HepG2 (cell line): ENCODE data around the gene PRR14. TPM values are rescaled to one million over a fixed set of nuclear protein-coding genes. Genes with fewer than 3 reads are reported as not detected.

ENCODE experiments used
- AGO1 ChIP-seq: fragments of 200-400 bp; formaldehyde crosslinking; IDR thresholded peaks from 2 replicates; pipeline ENCODE4 v1.6.1; 2017; ENCODE audit warnings: mild to moderate bottlenecking, low read depth, low read length, moderate library complexity; ENCODE audit not compliant: poor library complexity, severe bottlenecking
- CENPT ChIP-seq: sonication (generic); formaldehyde crosslinking; IDR thresholded peaks from 2 replicates; pipeline ENCODE4 v1.8.0; 2022; ENCODE audit warnings: low read depth, mild to moderate bottlenecking, moderate library complexity, missing genetic modification reagents
- FOSL2 ChIP-seq: sonication (generic); formaldehyde crosslinking; IDR thresholded peaks from 2 replicates; pipeline ENCODE4 v1.4.0; 2020; ENCODE audit warnings: missing genetic modification reagents
- GABPB1 ChIP-seq: IDR thresholded peaks from 2 replicates; pipeline ENCODE4 v1.6.1; 2016; ENCODE audit warnings: mild to moderate bottlenecking, missing genetic modification reagents, moderate library complexity, missing compliant biosample characterization
- HNRNPL ChIP-seq: fragments of 200-400 bp; formaldehyde crosslinking; IDR thresholded peaks from 2 replicates; pipeline ENCODE4 v1.6.1; 2017; ENCODE audit warnings: mild to moderate bottlenecking, low read depth, low read length
- KDM6A ChIP-seq: IDR thresholded peaks from 2 replicates; pipeline ENCODE4 v1.6.1; 2016; ENCODE audit warnings: low read depth
- MYC ChIP-seq: sonication (generic); formaldehyde crosslinking; IDR thresholded peaks from 2 replicates; pipeline ENCODE4 v1.9.0; 2021; ENCODE audit warnings: missing genetic modification reagents, borderline replicate concordance
- NRL ChIP-seq: sonication (generic); formaldehyde crosslinking; IDR thresholded peaks from 2 replicates; pipeline ENCODE4 v1.5.0; 2020; ENCODE audit warnings: missing genetic modification reagents, mild to moderate bottlenecking, moderate library complexity, borderline replicate concordance
- PHF8 ChIP-seq: sonication (generic); formaldehyde crosslinking; IDR thresholded peaks from 2 replicates; pipeline ENCODE4 v1.5.0; 2020; ENCODE audit warnings: missing genetic modification reagents
- SAFB2 ChIP-seq: sonication (generic); formaldehyde crosslinking; IDR thresholded peaks from 2 replicates; pipeline ENCODE4 v1.5.1; 2020; ENCODE audit warnings: missing genetic modification reagents, low read depth, mild to moderate bottlenecking, borderline replicate concordance
- TBX2 ChIP-seq: sonication (generic); formaldehyde crosslinking; IDR thresholded peaks from 2 replicates; pipeline ENCODE4 v1.5.0; 2020; ENCODE audit warnings: missing genetic modification reagents, mild to moderate bottlenecking, borderline replicate concordance
- ZBTB21 ChIP-seq: sonication (generic); formaldehyde crosslinking; IDR thresholded peaks from 2 replicates; pipeline ENCODE4 v1.4.0; 2020; ENCODE audit warnings: missing genetic modification reagents
- ZBTB33 ChIP-seq: sonication (generic); formaldehyde crosslinking; IDR thresholded peaks from 2 replicates; pipeline ENCODE4 v1.4.0; 2020; ENCODE audit warnings: missing genetic modification reagents
- ZBTB38 ChIP-seq: sonication (generic); formaldehyde crosslinking; IDR thresholded peaks from 2 replicates; pipeline ENCODE4 v1.5.1; 2020; ENCODE audit warnings: mild to moderate bottlenecking, missing genetic modification reagents
- ZC3H13 ChIP-seq: sonication (generic); formaldehyde crosslinking; IDR thresholded peaks from 2 replicates; pipeline ENCODE4 v1.8.1; 2023; ENCODE audit warnings: mild to moderate bottlenecking, missing genetic modification reagents, moderate library complexity
- ZNF598 ChIP-seq: sonication (generic); formaldehyde crosslinking; IDR thresholded peaks from 2 replicates; pipeline ENCODE4 v1.5.1; 2020; ENCODE audit warnings: mild to moderate bottlenecking, missing genetic modification reagents, borderline replicate concordance
- ZNF605 ChIP-seq: sonication (generic); formaldehyde crosslinking; IDR thresholded peaks from 2 replicates; pipeline ENCODE4 v1.8.0; 2022; ENCODE audit warnings: mild to moderate bottlenecking, missing genetic modification reagents
- ZNF616 ChIP-seq: sonication (generic); formaldehyde crosslinking; IDR thresholded peaks from 2 replicates; pipeline ENCODE4 v1.5.0; 2020; ENCODE audit warnings: low read depth, mild to moderate bottlenecking, missing genetic modification reagents
- ZNF83 ChIP-seq: sonication (generic); formaldehyde crosslinking; IDR thresholded peaks from 2 replicates; pipeline ENCODE4 v1.4.0; 2020; ENCODE audit warnings: missing genetic modification reagents, mild to moderate bottlenecking, borderline replicate concordance
- polyA plus RNA-seq, 8 experiments: library from polyadenylated mRNA; depleted of rRNA in 3 of 8; stranded (reverse) in 7 of 8; unstranded in 1 of 8; fragments of >200 nt; fragmentation: Illumina TruSeq in 4 of 8; extraction: Trizol in 4 of 8; gene quantifications; 2 replicates each; pipeline versions ENCODE4 v1.2.1 to v1.2.3, GENCODE V29; 2011 to 2016; ENCODE audit warnings: low read depth in 4 of 8, missing spikeins in 1 of 8, mixed read lengths in 1 of 8; ENCODE audit not compliant: insufficient read depth in 1 of 8
- total RNA-seq, 5 experiments: library from RNA; depleted of rRNA; stranded (reverse); fragments of >200 nt; fragmentation: Illumina TruSeq; extraction: Trizol; gene quantifications; 2 replicates each; pipeline ENCODE4 v1.2.3, GENCODE V29; 2016; ENCODE audit warnings: low read depth in 1 of 5
- TF ChIP-seq, protein P1 (sequence below): sonication (generic); formaldehyde crosslinking; IDR thresholded peaks from 2 replicates; pipeline ENCODE4 v1.5.1; 2020; ENCODE audit warnings: missing genetic modification reagents, mild to moderate bottlenecking, borderline replicate concordance
- TF ChIP-seq, protein P2 (sequence below): sonication (generic); formaldehyde crosslinking; IDR thresholded peaks from 2 replicates; pipeline ENCODE4 v1.4.0; 2020; ENCODE audit warnings: missing genetic modification reagents
- TF ChIP-seq, protein P3 (sequence below): sonication (generic); formaldehyde crosslinking; IDR thresholded peaks from 2 replicates; pipeline ENCODE4 v1.5.1; 2020; ENCODE audit warnings: missing genetic modification reagents, mild to moderate bottlenecking, borderline replicate concordance

The PRR14 gene
- total and polyA plus RNA-seq, 2 of the 13 experiments (the other 11 are each of a cell fraction or from before 2014, with no cell fraction given) = 8.4 to 11.0 TPM

GRCh38 chr16:30615358-30616091 lies 35.2 kb upstream of the PRR14 start (continued):
- TF ChIP-seq, protein P1, sequence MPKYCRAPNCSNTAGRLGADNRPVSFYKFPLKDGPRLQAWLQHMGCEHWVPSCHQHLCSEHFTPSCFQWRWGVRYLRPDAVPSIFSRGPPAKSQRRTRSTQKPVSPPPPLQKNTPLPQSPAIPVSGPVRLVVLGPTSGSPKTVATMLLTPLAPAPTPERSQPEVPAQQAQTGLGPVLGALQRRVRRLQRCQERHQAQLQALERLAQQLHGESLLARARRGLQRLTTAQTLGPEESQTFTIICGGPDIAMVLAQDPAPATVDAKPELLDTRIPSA = no peak
- TF ChIP-seq ZNF605 (CRISPR knock-in tag) = peak; percentile 77; the same call in 1 of the 2 replicates
- TF ChIP-seq PHF8 (CRISPR knock-in tag) = peak; percentile 35; the same call in 1 of the 2 replicates
- 0 out of 2 replicates have a peak, but pooled peaks have one; percentile 61 for TF ChIP-seq ZNF616 (CRISPR knock-in tag)
- TF ChIP-seq ZBTB21 = no peak
- peak; percentile 79; the same call in 1 of the 2 replicates for TF ChIP-seq MYC (CRISPR knock-in tag)
- TF ChIP-seq, protein P2, sequence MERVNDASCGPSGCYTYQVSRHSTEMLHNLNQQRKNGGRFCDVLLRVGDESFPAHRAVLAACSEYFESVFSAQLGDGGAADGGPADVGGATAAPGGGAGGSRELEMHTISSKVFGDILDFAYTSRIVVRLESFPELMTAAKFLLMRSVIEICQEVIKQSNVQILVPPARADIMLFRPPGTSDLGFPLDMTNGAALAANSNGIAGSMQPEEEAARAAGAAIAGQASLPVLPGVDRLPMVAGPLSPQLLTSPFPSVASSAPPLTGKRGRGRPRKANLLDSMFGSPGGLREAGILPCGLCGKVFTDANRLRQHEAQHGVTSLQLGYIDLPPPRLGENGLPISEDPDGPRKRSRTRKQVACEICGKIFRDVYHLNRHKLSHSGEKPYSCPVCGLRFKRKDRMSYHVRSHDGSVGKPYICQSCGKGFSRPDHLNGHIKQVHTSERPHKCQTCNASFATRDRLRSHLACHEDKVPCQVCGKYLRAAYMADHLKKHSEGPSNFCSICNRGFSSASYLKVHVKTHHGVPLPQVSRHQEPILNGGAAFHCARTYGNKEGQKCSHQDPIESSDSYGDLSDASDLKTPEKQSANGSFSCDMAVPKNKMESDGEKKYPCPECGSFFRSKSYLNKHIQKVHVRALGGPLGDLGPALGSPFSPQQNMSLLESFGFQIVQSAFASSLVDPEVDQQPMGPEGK (CRISPR knock-in tag) = peak; percentile 88
- peak; percentile 67; the same call in 1 of the 2 replicates for TF ChIP-seq ZBTB33 (CRISPR knock-in tag)
- TF ChIP-seq ZNF83 (CRISPR knock-in tag) = no peak
- no peak for TF ChIP-seq CENPT (CRISPR knock-in tag)
- peak; percentile 53; the same call in 1 of the 2 replicates for TF ChIP-seq SAFB2 (CRISPR knock-in tag)
- peak; percentile 75 for TF ChIP-seq ZBTB38 (CRISPR knock-in tag)
- TF ChIP-seq AGO1 = no peak
- peak; percentile 54; the same call in 1 of the 2 replicates for TF ChIP-seq TBX2
- peak; percentile 81; the same call in 1 of the 2 replicates for TF ChIP-seq NRL (CRISPR knock-in tag)
- TF ChIP-seq GABPB1 (CRISPR knock-in tag) = peak; percentile 47
- peak; percentile 40; the same call in 1 of the 2 replicates for TF ChIP-seq ZC3H13 (CRISPR knock-in tag)
- TF ChIP-seq KDM6A (CRISPR knock-in tag) = no peak
- TF ChIP-seq HNRNPL = peak; percentile 96
- peak; percentile 19; the same call in 1 of the 2 replicates for TF ChIP-seq ZNF598 (CRISPR knock-in tag)
- TF ChIP-seq FOSL2 (CRISPR knock-in tag) = peak; percentile 39; the same call in 1 of the 2 replicates
- TF ChIP-seq, protein P3, sequence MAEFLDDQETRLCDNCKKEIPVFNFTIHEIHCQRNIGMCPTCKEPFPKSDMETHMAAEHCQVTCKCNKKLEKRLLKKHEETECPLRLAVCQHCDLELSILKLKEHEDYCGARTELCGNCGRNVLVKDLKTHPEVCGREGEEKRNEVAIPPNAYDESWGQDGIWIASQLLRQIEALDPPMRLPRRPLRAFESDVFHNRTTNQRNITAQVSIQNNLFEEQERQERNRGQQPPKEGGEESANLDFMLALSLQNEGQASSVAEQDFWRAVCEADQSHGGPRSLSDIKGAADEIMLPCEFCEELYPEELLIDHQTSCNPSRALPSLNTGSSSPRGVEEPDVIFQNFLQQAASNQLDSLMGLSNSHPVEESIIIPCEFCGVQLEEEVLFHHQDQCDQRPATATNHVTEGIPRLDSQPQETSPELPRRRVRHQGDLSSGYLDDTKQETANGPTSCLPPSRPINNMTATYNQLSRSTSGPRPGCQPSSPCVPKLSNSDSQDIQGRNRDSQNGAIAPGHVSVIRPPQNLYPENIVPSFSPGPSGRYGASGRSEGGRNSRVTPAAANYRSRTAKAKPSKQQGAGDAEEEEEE (CRISPR knock-in tag) = no peak
